Esophagus squamous epithelium (tissue), 5 donors: ENCODE data around the gene ACOT11. TPM values are rescaled to one million over a fixed set of nuclear protein-coding genes. Genes with fewer than 3 reads are reported as not detected.

Experiments
- DNase-seq: peaks from one replicate; lab custom pipeline; 2025; lab: John Stamatoyannopoulos, UW
- H3K27ac ChIP-seq, 4 donors: fragments of 200-600 bp; sonication (generic); one replicate each; pipeline ENCODE4 v1.5.1; 2016 to 2019; ENCODE audit warnings: mild to moderate bottlenecking in 1 of 4
- H3K27me3 ChIP-seq, 4 donors: fragments of 200-600 bp; sonication (generic); 1 replicate in 3 of 4; 2 replicates in 1 of 4; pipeline versions ENCODE4 v1.5.1 to v1.6.0; 2017 to 2021; ENCODE audit warnings: antibody characterized with exemption in 1 of 4
- H3K36me3 ChIP-seq, 3 donors: fragments of 200-600 bp; sonication (generic); one replicate each; pipeline ENCODE4 v1.5.1; 2016 to 2019
- H3K4me1 ChIP-seq, 3 donors: fragments of 200-600 bp; sonication (generic); one replicate each; pipeline ENCODE4 v1.5.1; 2017 to 2019
- H3K4me3 ChIP-seq, 4 donors: fragments of 200-600 bp; sonication (generic); 1 replicate in 3 of 4; 2 replicates in 1 of 4; pipeline ENCODE4 v1.5.1; 2016 to 2019; ENCODE audit warnings: mild to moderate bottlenecking in 2 of 4, moderate library complexity in 1 of 4
- H3K9me3 ChIP-seq, 3 donors: fragments of 200-600 bp; sonication (generic); one replicate each; pipeline ENCODE4 v1.5.1; 2016 to 2019
- POLR2A ChIP-seq, 4 donors: fragments of 450-650 bp; IDR thresholded peaks; one replicate each; pipeline ENCODE4 v1.6.1; 2017; ENCODE audit warnings: antibody characterized with exemption in 4 of 4, mild to moderate bottlenecking in 4 of 4, moderate library complexity in 3 of 4
- WGBS, 2 donors: methylation state at CpG; one replicate each; pipeline ENCODE4 v1.1.5; 2018; 5-methylcytosine and 5-hydroxymethylcytosine counted together
- intact Hi-C: fragments of 100-400 bp; cut with DNase I; formaldehyde crosslinking; loops from one replicate; pipeline ENCODE4 v1.15.0; 2022
- total RNA-seq, 4 donors: library from RNA; depleted of rRNA; stranded (reverse); fragments of >200 nt; gene quantifications; one replicate each; pipeline ENCODE4 v1.1.0, GENCODE V29; 2016
- TF ChIP-seq, protein P1 (sequence below), 6 experiments: fragments of 450-650 bp in 4 of 6; fragments of 200-600 bp in 2 of 6; sonication (generic) in 2 of 6; IDR thresholded peaks; one replicate each; pipeline ENCODE4 v1.5.1; 2016 to 2019; ENCODE audit warnings: antibody characterized with exemption in 6 of 6, mild to moderate bottlenecking in 4 of 6, moderate library complexity in 4 of 6
- donor health status: DM: yes; HTN: yes; CAD: no.

Gene ACOT11
- total RNA-seq, 4 donors from 2014 or later: 10.1 to 33.9 (median 20.3) TPM

- peak overlapping the region in 3 of 4 donors; percentile 38 to 61 (median 45) for H3K4me3 ChIP-seq
- TF ChIP-seq, protein P1, sequence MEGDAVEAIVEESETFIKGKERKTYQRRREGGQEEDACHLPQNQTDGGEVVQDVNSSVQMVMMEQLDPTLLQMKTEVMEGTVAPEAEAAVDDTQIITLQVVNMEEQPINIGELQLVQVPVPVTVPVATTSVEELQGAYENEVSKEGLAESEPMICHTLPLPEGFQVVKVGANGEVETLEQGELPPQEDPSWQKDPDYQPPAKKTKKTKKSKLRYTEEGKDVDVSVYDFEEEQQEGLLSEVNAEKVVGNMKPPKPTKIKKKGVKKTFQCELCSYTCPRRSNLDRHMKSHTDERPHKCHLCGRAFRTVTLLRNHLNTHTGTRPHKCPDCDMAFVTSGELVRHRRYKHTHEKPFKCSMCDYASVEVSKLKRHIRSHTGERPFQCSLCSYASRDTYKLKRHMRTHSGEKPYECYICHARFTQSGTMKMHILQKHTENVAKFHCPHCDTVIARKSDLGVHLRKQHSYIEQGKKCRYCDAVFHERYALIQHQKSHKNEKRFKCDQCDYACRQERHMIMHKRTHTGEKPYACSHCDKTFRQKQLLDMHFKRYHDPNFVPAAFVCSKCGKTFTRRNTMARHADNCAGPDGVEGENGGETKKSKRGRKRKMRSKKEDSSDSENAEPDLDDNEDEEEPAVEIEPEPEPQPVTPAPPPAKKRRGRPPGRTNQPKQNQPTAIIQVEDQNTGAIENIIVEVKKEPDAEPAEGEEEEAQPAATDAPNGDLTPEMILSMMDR (IDR thresholded peaks at IDR 0.05): no peak
- TF ChIP-seq POLR2A (IDR thresholded peaks at IDR 0.05): no peak
- H3K27ac ChIP-seq: no peak overlapping the region
- DNase-seq: no peak
- intact Hi-C loops: loop anchor here (10.0 kb wide), 1 partner anchor 305 kb away; the partner anchor contains the start of gene TTC22
- H3K4me1 ChIP-seq: peaks cover 11 to 17% (median 15%) of the 10 kb centered on the region in 3 donors
- no peaks in the 10 kb centered on the region for H3K36me3 ChIP-seq
- no peaks in the 10 kb centered on the region for H3K9me3 ChIP-seq
- peaks cover 0 to 54% (median 0%) of the 10 kb centered on the region in 4 donors for H3K27me3 ChIP-seq
- 39 to 41% methylated on average over 5 to 9 of the region's 10 CpGs for WGBS, 2 donors
Observed at GRCh38 chr1:54500107-54500431, 48.0 kb upstream of the ACOT11 start.

DNA sequence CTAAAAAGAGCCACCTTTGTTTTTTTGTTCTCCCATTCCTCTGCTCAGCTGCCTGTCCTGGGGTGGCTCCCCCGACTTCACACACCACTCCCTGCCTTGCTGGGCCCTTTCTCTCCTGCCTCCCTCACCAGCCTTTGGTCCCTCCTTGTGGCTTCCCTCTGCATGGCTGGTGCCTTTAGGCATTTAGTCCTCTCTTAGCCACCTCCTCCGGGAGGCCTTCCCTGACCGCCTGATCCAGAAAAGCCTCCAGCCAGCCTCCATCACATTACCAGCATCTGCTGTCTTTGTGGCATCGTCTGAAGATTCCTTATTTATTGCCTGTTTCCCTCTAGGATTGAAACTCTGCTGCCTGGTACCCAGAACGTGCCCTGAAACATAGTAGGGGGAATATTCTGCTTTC, 46.2 kb upstream of the ACOT11 start:
- H3K27me3 ChIP-seq: peaks cover 0 to 50% (median 0%) of the 10 kb centered on the region in 4 donors
- intact Hi-C loops: loop anchor here (10.0 kb wide), 1 partner anchor 303 kb away; the partner anchor contains the start of gene TTC22
- WGBS, 2 donors: 72 to 80% methylated on average over 5 of the region's 5 CpGs
- DNase-seq: no peak
- TF ChIP-seq, protein P1 (IDR thresholded peaks at IDR 0.05): no peak
- no peak for TF ChIP-seq POLR2A (IDR thresholded peaks at IDR 0.05)
- H3K4me1 ChIP-seq: peaks cover 11 to 17% (median 15%) of the 10 kb centered on the region in 3 donors
- H3K9me3 ChIP-seq: no peaks in the 10 kb centered on the region
- H3K27ac ChIP-seq: no peak overlapping the region
- H3K4me3 ChIP-seq: no peak overlapping the region
- no peaks in the 10 kb centered on the region for H3K36me3 ChIP-seq

DNA sequence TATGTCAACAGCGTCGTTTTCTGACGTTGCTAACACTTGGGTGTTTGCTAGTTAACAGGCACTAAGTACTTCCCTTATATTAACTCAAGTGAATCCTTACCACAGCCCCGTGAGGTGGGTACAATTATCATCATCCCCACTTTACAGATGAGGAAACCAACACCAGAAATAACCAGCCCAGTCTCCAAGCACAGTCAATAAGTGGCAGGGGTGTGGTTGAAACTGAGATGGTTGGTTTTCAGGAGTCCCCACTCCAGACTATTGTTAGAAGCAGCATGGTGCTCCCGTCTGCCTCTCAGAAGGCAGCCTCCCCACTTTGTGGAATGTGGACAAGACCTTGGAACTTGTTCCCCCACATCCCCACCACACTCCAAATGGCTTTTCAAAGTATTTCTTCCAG, 45.7 kb upstream of the ACOT11 start:
- Histone ChIP-seq H3K9me3 (no peaks in the 10 kb centered on the region), H3K27ac (no peak overlapping the region), H3K4me3 (no peak overlapping the region), H3K4me1 (peaks cover 11 to 17% (median 15%) of the 10 kb centered on the region in 3 donors), H3K36me3 (no peaks in the 10 kb centered on the region), H3K27me3 (peaks cover 0 to 46% (median 0%) of the 10 kb centered on the region in 4 donors)
- no peak for DNase-seq
- intact Hi-C loops: loop anchor here (10.0 kb wide), 1 partner anchor 302 kb away; the partner anchor contains the start of gene TTC22
- TF ChIP-seq, protein P1 (IDR thresholded peaks at IDR 0.05): no peak
- no peak for TF ChIP-seq POLR2A (IDR thresholded peaks at IDR 0.05)
- 76 to 80% methylated on average over 5 of the region's 5 CpGs for WGBS, 2 donors

- Histone ChIP-seq H3K4me1 (no peaks in the 10 kb centered on the region), H3K4me3 (no peak overlapping the region), H3K9me3 (no peaks in the 10 kb centered on the region), H3K27ac (no peak overlapping the region), H3K36me3 (no peaks in the 10 kb centered on the region), H3K27me3 (peaks cover 0 to 10% (median 0%) of the 10 kb centered on the region in 4 donors)
- intact Hi-C loops: loop anchor here (10.0 kb wide), 1 partner anchor 298 kb away; the partner anchor contains the start of gene TTC22
- TF ChIP-seq POLR2A (IDR thresholded peaks at IDR 0.05): no peak
- TF ChIP-seq, protein P1 (IDR thresholded peaks at IDR 0.05): no peak
- 86% methylated on average over 4 of the region's 6 CpGs for WGBS, 2 donors
- DNase-seq: no peak
Observed at GRCh38 chr1:54506594-54506993, 41.4 kb upstream of the ACOT11 start.

DNA sequence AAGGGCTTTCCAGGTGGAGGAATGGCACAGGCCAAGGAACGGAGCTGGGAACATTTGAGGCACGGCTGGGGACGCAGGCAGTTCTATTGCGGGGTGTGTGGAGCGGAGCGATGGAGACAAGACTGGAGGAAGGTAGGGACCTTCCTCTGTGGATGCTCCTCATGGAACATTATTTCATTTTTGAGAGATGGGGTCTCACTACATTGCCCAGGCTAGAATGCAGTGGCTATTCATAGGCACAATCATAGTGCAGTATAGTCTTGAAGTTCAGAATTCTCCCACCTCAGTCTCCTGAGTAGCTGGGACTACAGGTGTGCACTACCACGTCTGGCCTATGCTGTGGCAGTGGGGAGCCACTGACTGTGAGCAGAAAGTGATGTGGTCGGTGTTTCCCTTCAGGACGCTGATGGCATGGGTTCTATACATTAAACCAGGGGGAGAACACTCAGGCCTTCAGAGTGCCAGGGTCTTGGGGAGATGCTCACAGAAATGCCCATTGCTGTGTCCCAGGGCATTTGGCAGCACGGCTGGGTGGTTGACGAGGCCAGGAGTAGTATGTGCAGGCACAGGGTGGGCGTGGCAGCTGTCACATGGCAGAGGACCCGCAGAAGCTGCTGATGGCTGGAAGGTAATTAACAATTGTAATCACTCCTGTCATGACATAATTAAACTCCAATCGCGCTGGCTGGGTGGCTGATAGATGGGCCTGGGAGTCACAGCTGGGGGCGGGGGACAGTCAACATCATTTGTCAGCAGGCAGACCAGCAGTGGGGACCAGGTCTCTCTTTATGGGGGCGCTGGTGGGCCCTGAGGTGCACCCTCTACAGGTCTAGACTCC, 40.8 kb upstream of the ACOT11 start:
- Histone ChIP-seq H3K27me3 (peaks cover 0 to 5% (median 0%) of the 10 kb centered on the region in 4 donors), H3K36me3 (no peaks in the 10 kb centered on the region), H3K27ac (no peak overlapping the region), H3K4me1 (no peaks in the 10 kb centered on the region), H3K4me3 (no peak overlapping the region), H3K9me3 (no peaks in the 10 kb centered on the region)
- 67 to 81% methylated on average over 10 to 15 of the region's 17 CpGs for WGBS, 2 donors
- TF ChIP-seq, protein P1 (IDR thresholded peaks at IDR 0.05): no peak
- TF ChIP-seq POLR2A (IDR thresholded peaks at IDR 0.05): no peak
- DNase-seq: no peak
- intact Hi-C loops: loop anchor here (10.0 kb wide), 1 partner anchor 298 kb away; the partner anchor contains the start of gene TTC22
